GM21367 (cell line): ENCODE results near the gene ZNF677.
"Not testable (repeated sequence)": the region's sequence is repeated elsewhere in the genome, so short reads cannot be mapped to it uniquely, and the experiment has no call there.

Experiments used
- ATAC-seq: cut with Tn5 transposase; IDR thresholded peaks from one replicate; pipeline ENCODE4 v1.9.1; 2021; ENCODE audit not compliant: unreplicated experiment

Gene ZNF677

GRCh38 chr19:53254411-53255341 lies at the start of gene ZNF677:
TSS of gene ZNF677 (minus strand) at chr19:53254873. CDS start at chr19:53251550, 3,323 bp downstream.
- no peak for ATAC-seq

GRCh38 chr19:53301341-53301740 lies 46.7 kb upstream of the ZNF677 start:
- not testable (repeated sequence) for ATAC-seq

- no peak for ATAC-seq
Measured at GRCh38 chr19:53294786-53295441, 40.2 kb upstream of the ZNF677 start.

GRCh38 chr19:53290758-53291549 lies 36.3 kb upstream of the ZNF677 start:
- no peak for ATAC-seq

GRCh38 chr19:53285087-53285486 lies 30.4 kb upstream of the ZNF677 start:
- no peak for ATAC-seq

- ATAC-seq: not testable (repeated sequence)
Measured at GRCh38 chr19:53281947-53282346, 27.3 kb upstream of the ZNF677 start.

- no peak for ATAC-seq
Measured at GRCh38 chr19:53275480-53275879, 20.8 kb upstream of the ZNF677 start.

- ATAC-seq: no peak
Measured at GRCh38 chr19:53272044-53272443, 17.4 kb upstream of the ZNF677 start.

- not testable (repeated sequence) for ATAC-seq
Measured at GRCh38 chr19:53269861-53270260, 15.2 kb upstream of the ZNF677 start.

- ATAC-seq: not testable (repeated sequence)
Measured at GRCh38 chr19:53267623-53268022, 12.9 kb upstream of the ZNF677 start, which contains the start of gene VN1R4. TSS of gene VN1R4 (minus strand) at chr19:53267723. CDS start at chr19:53267665, 58 bp downstream.

- not testable (repeated sequence) for ATAC-seq
Measured at GRCh38 chr19:53257715-53258342, 3.2 kb upstream of the ZNF677 start, which contains the start of gene VN1R2. TSS of gene VN1R2 (plus strand) at chr19:53258292. CDS start at chr19:53258376, 84 bp downstream.

GRCh38 chr19:53246498-53246897 lies 8.2 kb downstream of the ZNF677 start:
- no peak for ATAC-seq

GRCh38 chr19:53237114-53237777 lies 17.4 kb downstream of the ZNF677 start:
- ATAC-seq: no peak

- no peak for ATAC-seq
Measured at GRCh38 chr19:53224606-53225005, 30.1 kb downstream of the ZNF677 start.

GRCh38 chr19:53222716-53223115 lies 32.0 kb downstream of the ZNF677 start:
- ATAC-seq: not testable (repeated sequence)

- no peak for ATAC-seq
Measured at GRCh38 chr19:53212703-53213320, 41.9 kb downstream of the ZNF677 start.

- ATAC-seq: not testable (repeated sequence)
Measured at GRCh38 chr19:53211554-53211953, 43.1 kb downstream of the ZNF677 start.

GRCh38 chr19:53196777-53197396 lies 57.8 kb downstream of the ZNF677 start:
- ATAC-seq: no peak

GRCh38 chr19:53195265-53195903 lies 59.3 kb downstream of the ZNF677 start:
- ATAC-seq: no peak
